LNCaP clone FGC (cell line): ENCODE results near the gene B3GNT7.
"Not testable (repeated sequence)": the region's sequence is repeated elsewhere in the genome, so short reads cannot be mapped to it uniquely, and the experiment has no call there.

Source experiments
- DNase-seq: peaks from one replicate; pipeline ENCODE4 v3.0.0-alpha.2; 2011; ENCODE audit warnings: low read depth
- H3K4me3 ChIP-seq: 2 replicates; pipeline ENCODE4 v1.5.1; 2011; ENCODE audit warnings: mild to moderate bottlenecking, low read depth, low read length, control low read depth
- CTCF ChIP-seq: IDR thresholded peaks from 2 replicates; pipeline ENCODE4 v1.5.1; 2012; ENCODE audit warnings: mild to moderate bottlenecking; ENCODE audit not compliant: control insufficient read depth, insufficient read depth; ENCODE audit errors: extremely low read depth

B3GNT7 gene

GRCh38 chr2:231405601-231406367 is 10.3 kb downstream of the B3GNT7 start:
- not testable (repeated sequence) for H3K4me3 ChIP-seq, DNase-seq
- peak; percentile 32 for TF ChIP-seq CTCF

- not testable (repeated sequence) for H3K4me3 ChIP-seq
Observed at GRCh38 chr2:231407686-231408085, 12.2 kb downstream of the B3GNT7 start.

GRCh38 chr2:231408304-231408703 is 12.8 kb downstream of the B3GNT7 start:
- H3K4me3 ChIP-seq, DNase-seq: not testable (repeated sequence)

More at GRCh38 chr2:231407686-231408085, 12.2 kb downstream of the B3GNT7 start:
- not testable (repeated sequence) for DNase-seq

- no peak for DNase-seq
- H3K4me3 ChIP-seq = no peak overlapping the region
- no peak for TF ChIP-seq CTCF
Observed at GRCh38 chr2:231409776-231410175, 14.3 kb downstream of the B3GNT7 start.

- TF ChIP-seq CTCF = 0 out of 2 replicates have a peak, but pooled peaks have one; percentile 20
- DNase-seq = no peak
- H3K4me3 ChIP-seq = no peak overlapping the region
Observed at GRCh38 chr2:231410293-231411004, 14.9 kb downstream of the B3GNT7 start.

- no peak overlapping the region for H3K4me3 ChIP-seq
Observed at GRCh38 chr2:231411237-231411636, 15.7 kb downstream of the B3GNT7 start.

GRCh38 chr2:231411831-231412617 is 16.5 kb downstream of the B3GNT7 start:
- TF ChIP-seq CTCF = peak; percentile 84
- DNase-seq = no peak
- H3K4me3 ChIP-seq = peak overlapping the region; percentile 47

More at GRCh38 chr2:231411237-231411636, 15.7 kb downstream of the B3GNT7 start:
- no peak for TF ChIP-seq CTCF
- DNase-seq = no peak
